Stomach (tissue), 4 donors: ENCODE results near the gene CTNND2.

Experiments used
- EP300 ChIP-seq: sonication (generic); formaldehyde crosslinking; IDR thresholded peaks from one replicate; pipeline ENCODE4 v1.6.1; 2017; ENCODE audit warnings: antibody characterized with exemption
- POLR2AphosphoS5 ChIP-seq, 3 donors: sonication (generic); formaldehyde crosslinking; IDR thresholded peaks; one replicate each; pipeline ENCODE4 v1.6.1; 2016; ENCODE audit warnings: antibody characterized with exemption in 3 of 3
- TF ChIP-seq, protein P1 (sequence below), 7 experiments: fragments of 450-650 bp in 4 of 7; fragments of 200-600 bp in 3 of 7; sonication (generic) in 3 of 7; IDR thresholded peaks; one replicate each; pipeline ENCODE4 v1.5.1; 2016 to 2019; ENCODE audit warnings: antibody characterized with exemption in 7 of 7, control low read depth in 2 of 7, mild to moderate bottlenecking in 1 of 7

DNA sequence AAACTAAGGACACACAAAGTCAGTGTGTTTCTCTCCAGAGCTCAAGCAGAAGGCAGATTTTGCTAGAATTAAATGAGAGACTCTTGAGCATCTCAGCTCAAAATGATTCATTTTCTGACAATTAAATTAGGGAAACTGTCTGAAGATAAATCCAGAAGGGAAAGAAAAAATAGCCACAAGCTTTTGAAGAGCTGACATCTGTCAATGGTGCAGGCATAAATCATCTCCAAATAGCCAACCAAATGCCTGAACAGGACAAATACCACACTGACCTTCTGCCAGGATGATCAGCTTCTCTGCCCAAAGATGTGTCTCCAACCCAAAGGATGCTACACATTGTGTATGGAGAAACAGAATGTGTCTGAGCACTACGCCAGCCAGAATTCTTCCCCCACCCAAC, 199.3 kb downstream of the CTNND2 start:
- TF ChIP-seq, protein P1, sequence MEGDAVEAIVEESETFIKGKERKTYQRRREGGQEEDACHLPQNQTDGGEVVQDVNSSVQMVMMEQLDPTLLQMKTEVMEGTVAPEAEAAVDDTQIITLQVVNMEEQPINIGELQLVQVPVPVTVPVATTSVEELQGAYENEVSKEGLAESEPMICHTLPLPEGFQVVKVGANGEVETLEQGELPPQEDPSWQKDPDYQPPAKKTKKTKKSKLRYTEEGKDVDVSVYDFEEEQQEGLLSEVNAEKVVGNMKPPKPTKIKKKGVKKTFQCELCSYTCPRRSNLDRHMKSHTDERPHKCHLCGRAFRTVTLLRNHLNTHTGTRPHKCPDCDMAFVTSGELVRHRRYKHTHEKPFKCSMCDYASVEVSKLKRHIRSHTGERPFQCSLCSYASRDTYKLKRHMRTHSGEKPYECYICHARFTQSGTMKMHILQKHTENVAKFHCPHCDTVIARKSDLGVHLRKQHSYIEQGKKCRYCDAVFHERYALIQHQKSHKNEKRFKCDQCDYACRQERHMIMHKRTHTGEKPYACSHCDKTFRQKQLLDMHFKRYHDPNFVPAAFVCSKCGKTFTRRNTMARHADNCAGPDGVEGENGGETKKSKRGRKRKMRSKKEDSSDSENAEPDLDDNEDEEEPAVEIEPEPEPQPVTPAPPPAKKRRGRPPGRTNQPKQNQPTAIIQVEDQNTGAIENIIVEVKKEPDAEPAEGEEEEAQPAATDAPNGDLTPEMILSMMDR (IDR thresholded peaks at IDR 0.05): no peak
- TF ChIP-seq EP300: no peak
- TF ChIP-seq POLR2AphosphoS5 (IDR thresholded peaks at IDR 0.05): no peak
